Activated CD4-positive, CD25-positive, alpha-beta regulatory T cell treated with anti-CD3 and anti-CD28 coated beads, Interleukin-2, amount 50 U/mL, for 16 hours (primary cell): ENCODE results near the gene HTR3B.

Experiments
- DNase-seq: peaks from one replicate; pipeline ENCODE4 v3.0.0-alpha.2; 2020; ENCODE audit warnings: low read depth, low spot score

The HTR3B gene

GRCh38 chr11:113989381-113989780 lies 84.8 kb downstream of the HTR3B start:
- DNase-seq, result no peak

DNA sequence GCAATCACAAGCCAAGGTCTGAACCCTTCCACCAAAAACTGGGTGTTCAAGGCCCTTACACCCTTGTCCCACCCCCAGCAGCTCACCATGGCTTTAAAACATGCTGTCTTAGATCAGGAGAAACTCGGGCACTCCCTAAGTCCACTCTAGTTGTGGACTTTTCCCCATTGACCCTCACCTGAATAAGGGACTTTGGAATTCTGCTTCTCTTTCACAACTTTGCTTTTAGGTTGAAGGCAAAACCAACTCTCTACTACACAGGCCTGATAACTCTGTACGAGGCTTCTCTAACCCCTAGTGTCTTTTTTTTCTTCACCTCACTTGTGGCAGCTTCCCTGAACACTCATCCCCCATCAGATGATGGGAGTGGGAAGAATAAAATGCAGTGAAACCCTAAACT lies 85.3 kb downstream of the HTR3B start:
- no peak for DNase-seq

DNA sequence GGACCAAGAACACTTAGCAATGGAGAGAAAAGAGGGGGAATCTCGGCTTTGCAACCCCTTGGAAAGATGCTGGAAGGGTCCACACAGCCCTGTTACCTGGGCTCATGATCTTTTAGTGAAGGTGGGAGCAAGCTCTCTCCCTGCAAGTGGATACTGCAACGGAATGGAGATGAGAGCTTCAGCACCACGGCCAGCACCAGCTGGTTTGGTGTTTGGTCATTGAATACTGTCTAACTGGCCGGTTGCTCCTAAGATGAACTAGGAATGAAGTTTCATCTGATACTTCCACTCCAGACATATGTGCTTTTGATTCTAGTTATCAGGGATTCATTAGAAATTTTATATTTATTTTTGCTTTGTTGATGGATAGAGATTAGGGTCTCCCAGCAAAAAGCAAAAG lies 86.6 kb downstream of the HTR3B start:
- DNase-seq, result no peak

DNA sequence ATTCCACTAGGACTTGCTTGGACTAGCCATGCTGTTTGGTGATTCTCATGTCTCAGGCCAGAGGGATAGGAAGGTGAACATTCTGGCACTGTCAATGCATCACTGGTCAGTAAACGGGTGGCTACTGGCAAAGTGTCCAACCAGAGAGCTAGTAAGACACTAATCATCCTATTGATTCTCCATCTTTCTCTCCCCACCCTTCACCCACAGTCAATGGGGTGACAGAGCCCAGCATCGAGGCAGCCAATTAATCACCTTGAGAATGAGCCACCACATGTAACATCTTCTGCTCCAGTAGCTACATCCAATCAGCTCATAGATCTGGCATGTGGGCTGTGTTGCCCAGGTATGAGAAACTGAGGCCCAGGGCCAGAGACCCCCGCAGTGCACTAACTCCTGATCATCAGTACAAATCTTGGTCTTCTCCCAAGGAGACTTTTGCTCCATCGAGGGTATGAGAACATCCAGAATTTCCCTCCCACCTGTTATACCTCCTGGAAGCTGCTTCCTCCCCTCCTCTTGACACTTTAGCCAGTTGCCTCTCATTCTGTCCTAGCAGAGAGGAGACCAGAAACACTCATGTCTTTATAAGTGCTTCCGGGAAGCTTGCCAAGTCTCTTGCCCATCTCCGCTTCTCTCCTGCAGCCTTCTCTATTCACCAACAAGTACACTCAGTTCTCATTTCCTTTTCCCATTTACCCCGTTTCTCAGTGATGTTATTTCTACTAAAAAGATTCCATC lies 87.3 kb downstream of the HTR3B start:
- no peak for DNase-seq

DNA sequence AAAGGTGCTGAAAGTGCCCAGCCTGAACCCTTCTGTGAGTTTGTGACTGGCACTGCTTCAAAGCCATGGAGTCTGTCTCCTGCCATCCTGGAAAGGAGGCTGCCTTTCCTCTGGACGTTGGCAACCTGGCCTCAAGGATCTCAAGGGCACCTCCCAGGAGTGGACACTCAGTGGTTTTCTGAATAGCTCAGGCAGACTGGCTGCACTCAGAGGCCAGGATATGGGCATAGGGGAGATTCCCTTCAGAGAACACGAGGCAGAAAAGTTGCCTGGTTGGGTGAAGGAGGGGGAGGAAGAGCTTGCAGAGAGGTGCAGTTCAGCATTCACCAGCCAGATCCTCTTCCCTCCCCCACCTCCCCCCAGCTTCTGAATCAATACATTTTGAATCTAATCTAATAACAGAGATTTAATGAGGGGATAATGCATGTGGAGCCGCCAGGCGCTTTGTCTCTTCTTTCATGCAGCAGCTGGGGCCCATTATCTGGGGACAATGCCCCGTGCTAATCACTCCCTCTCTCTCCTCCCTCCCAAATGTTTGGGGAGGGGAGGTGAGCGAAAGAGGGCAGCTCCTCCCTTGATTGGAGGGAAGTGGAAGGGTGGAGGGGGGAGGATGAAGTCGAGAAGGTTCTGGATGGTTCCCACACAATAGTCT lies 88.0 kb downstream of the HTR3B start:
- DNase-seq, result no peak

DNA sequence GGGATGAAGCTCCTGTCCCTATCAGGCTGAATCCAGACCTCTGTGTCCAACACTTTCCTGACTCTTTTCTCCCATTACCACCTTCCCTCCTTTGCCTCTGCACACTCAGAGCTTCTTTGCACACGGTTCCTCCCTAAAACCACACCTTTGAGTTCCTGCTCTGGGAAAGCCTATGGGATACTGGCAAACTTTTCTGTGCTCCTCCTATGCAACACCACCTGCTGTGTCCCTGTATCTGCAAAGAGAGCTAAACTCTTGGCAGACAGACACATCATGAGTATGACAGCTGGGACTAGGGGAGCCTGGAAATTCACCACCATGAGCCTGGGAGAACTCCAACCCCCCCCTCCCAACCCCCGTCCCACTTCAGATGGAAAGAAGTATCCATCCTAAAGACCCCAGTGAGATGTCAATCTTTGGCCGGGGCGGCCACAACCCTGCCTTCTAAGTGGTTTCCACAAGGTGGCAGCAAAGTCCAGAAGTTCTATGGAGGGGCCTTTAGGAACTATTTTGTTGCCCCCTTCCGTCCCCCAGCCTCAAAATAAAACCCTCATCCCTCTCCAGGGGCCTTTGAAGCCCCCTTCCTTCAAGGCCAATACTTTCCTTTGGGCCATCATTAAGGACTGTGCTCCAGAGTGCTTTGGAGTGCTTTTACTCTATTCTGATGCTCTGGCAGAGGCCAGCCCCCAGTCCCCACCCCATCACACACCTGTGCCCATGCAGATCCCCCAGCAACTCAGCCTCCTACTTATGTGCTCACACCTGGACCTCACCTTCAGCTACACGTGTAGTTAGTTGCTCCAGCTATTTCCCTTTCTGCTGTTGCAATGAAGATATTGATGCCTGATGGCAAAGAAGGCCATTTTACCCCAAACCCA lies 89.7 kb downstream of the HTR3B start:
- DNase-seq, result no peak
